GM23338 (cell line): ENCODE measurements around the gene CCDC184. TPM values are rescaled to one million over a fixed set of nuclear protein-coding genes. Genes with fewer than 3 reads are reported as not detected.

Experiments used
- ATAC-seq: fragments of 200-7000 bp; cut with Tn5 transposase; 3 replicates; pipeline ENCODE4 v1.9.1; 2020
- DNase-seq: peaks from one replicate; pipeline ENCODE4 v3.0.0-alpha.2; 2015; ENCODE audit warnings: low spot score
- H2AFZ ChIP-seq: fragments of 200-600 bp; sonication (generic); 2 replicates; pipeline ENCODE4 v1.8.0; 2016; ENCODE audit warnings: antibody characterized with exemption, mild to moderate bottlenecking, moderate library complexity
- H3F3A ChIP-seq: fragments of 200-600 bp; sonication (generic); replicated peaks from 2 replicates; pipeline ENCODE4 v1.8.0; 2017; ENCODE audit warnings: antibody characterized with exemption, mixed run types, low read depth
- H3K27ac ChIP-seq: fragments of 200-600 bp; sonication (generic); 2 replicates; pipeline ENCODE4 v1.6.1; 2016; ENCODE audit warnings: low read depth
- H3K27me3 ChIP-seq: fragments of 200-600 bp; sonication (generic); 2 replicates; pipeline ENCODE4 v1.8.0; 2016; ENCODE audit warnings: mild to moderate bottlenecking, mixed run types, moderate library complexity; ENCODE audit not compliant: insufficient read depth
- H3K36me3 ChIP-seq: fragments of 200-600 bp; sonication (generic); 2 replicates; pipeline ENCODE4 v1.8.0; 2016; ENCODE audit warnings: mild to moderate bottlenecking; ENCODE audit not compliant: insufficient read depth
- H3K4me1 ChIP-seq: fragments of 200-600 bp; sonication (generic); 2 replicates; pipeline ENCODE4 v1.8.0; 2016; ENCODE audit warnings: mild to moderate bottlenecking, moderate library complexity; ENCODE audit not compliant: insufficient read depth
- H3K4me2 ChIP-seq: fragments of 200-600 bp; sonication (generic); 2 replicates; pipeline ENCODE4 v1.7.1; 2017; ENCODE audit warnings: mixed run types
- H3K4me3 ChIP-seq: fragments of 200-600 bp; sonication (generic); 2 replicates; pipeline ENCODE4 v1.6.1; 2016; ENCODE audit warnings: mixed run types
- H3K79me2 ChIP-seq: fragments of 200-600 bp; sonication (generic); replicated peaks from 2 replicates; pipeline ENCODE4 v1.8.0; 2017; ENCODE audit warnings: mild to moderate bottlenecking; ENCODE audit not compliant: insufficient read depth
- H3K9me2 ChIP-seq: fragments of 200-600 bp; sonication (generic); 2 replicates; pipeline ENCODE4 v1.8.0; 2017; ENCODE audit not compliant: insufficient read depth
- H4K20me1 ChIP-seq: fragments of 200-600 bp; sonication (generic); replicated peaks from 2 replicates; pipeline ENCODE4 v1.8.0; 2017; ENCODE audit warnings: mild to moderate bottlenecking; ENCODE audit not compliant: insufficient read depth
- H3K27ac Mint-ChIP-seq: 2 replicates; pipeline ENCODE4 v1.8.0; 2020; ENCODE audit warnings: inconsistent platforms, mild to moderate bottlenecking, moderate library complexity, mixed read lengths
- H3K27me3 Mint-ChIP-seq: 3 replicates; pipeline ENCODE4 v1.8.0; 2022; ENCODE audit warnings: low read depth, mild to moderate bottlenecking, moderate library complexity, mixed read lengths, inconsistent platforms; ENCODE audit not compliant: insufficient read depth, poor library complexity
- H3K36me3 Mint-ChIP-seq: 3 replicates; pipeline ENCODE4 v1.8.0; 2021; ENCODE audit warnings: low read depth, mild to moderate bottlenecking, inconsistent platforms, moderate library complexity, mixed read lengths
- H3K4me1 Mint-ChIP-seq: 3 replicates; pipeline ENCODE4 v1.8.0; 2020; ENCODE audit warnings: mild to moderate bottlenecking, inconsistent platforms, mixed read lengths
- H3K4me3 Mint-ChIP-seq: 3 replicates; pipeline ENCODE4 v1.8.0; 2021; ENCODE audit warnings: moderate library complexity, mild to moderate bottlenecking, inconsistent platforms, mixed read lengths
- H3K9me3 Mint-ChIP-seq: 3 replicates; pipeline ENCODE4 v1.8.0; 2020; ENCODE audit warnings: moderate library complexity, mild to moderate bottlenecking, inconsistent platforms, mixed read lengths
- CREB1 ChIP-seq: fragments of 250-450 bp; sonication (Bioruptor Pico); IDR thresholded peaks from 2 replicates; pipeline ENCODE4 v1.5.0; 2020; ENCODE audit warnings: low read depth, mild to moderate bottlenecking, moderate library complexity
- CTCF ChIP-seq, 2 experiments: fragments of 200-600 bp in 1 of 2; sonication (generic) in 1 of 2; conservative IDR thresholded peaks; 2 replicates each; pipeline versions ENCODE4 v1.5.1 to v1.6.1; 2016 to 2017; ENCODE audit warnings: antibody characterized with exemption in 2 of 2, low read depth in 2 of 2, mild to moderate bottlenecking in 2 of 2, moderate library complexity in 1 of 2
- EZH2 ChIP-seq: fragments of 200-600 bp; sonication (generic); IDR thresholded peaks from one replicate; pipeline ENCODE4 v1.8.0; 2017; ENCODE audit warnings: antibody characterized with exemption, mild to moderate bottlenecking, low read depth; ENCODE audit not compliant: unreplicated experiment
- EZH2phosphoT487 ChIP-seq: fragments of 200-600 bp; sonication (generic); IDR thresholded peaks from one replicate; pipeline ENCODE4 v1.8.1; 2018; ENCODE audit warnings: antibody characterized with exemption; ENCODE audit not compliant: unreplicated experiment
- JUNB ChIP-seq: IDR thresholded peaks from one replicate; pipeline ENCODE4 v1.6.1; 2016; ENCODE audit warnings: antibody characterized with exemption; ENCODE audit not compliant: unreplicated experiment
- NANOG ChIP-seq: IDR thresholded peaks from 2 replicates; pipeline ENCODE4 v1.6.1; 2016; ENCODE audit warnings: antibody characterized with exemption, borderline replicate concordance
- POLR2AphosphoS5 ChIP-seq: IDR thresholded peaks from 2 replicates; pipeline ENCODE4 v1.6.1; 2016; ENCODE audit warnings: antibody characterized with exemption, low read depth
- STAT1 ChIP-seq: IDR thresholded peaks from one replicate; pipeline ENCODE4 v1.6.1; 2016; ENCODE audit warnings: antibody characterized with exemption; ENCODE audit not compliant: unreplicated experiment
- ZNF114 ChIP-seq: fragments of 250-450 bp; sonication (Bioruptor Pico); IDR thresholded peaks from 2 replicates; pipeline ENCODE4 v1.5.0; 2020; ENCODE audit warnings: mild to moderate bottlenecking, moderate library complexity
- ZNF331 ChIP-seq: fragments of 250-450 bp; sonication (Bioruptor Pico); IDR thresholded peaks from 2 replicates; pipeline ENCODE4 v1.5.0; 2020; ENCODE audit warnings: low read depth, mild to moderate bottlenecking, moderate library complexity
- polyA plus RNA-seq: library from polyadenylated mRNA; unstranded; fragments of >200 nt; fragmentation: Nextera tagmentation; extraction: Ambion mirVana; gene quantifications from 2 replicates; pipeline ENCODE4 v1.2.1, GENCODE V29; 2016
- total RNA-seq: library from RNA; depleted of rRNA; stranded (reverse); fragments of >200 nt; shearing (Covaris generic); gene quantifications from 2 replicates; pipeline ENCODE4 v1.2.3, GENCODE V29; 2014
- TF ChIP-seq, protein P1 (sequence below): IDR thresholded peaks from one replicate; pipeline ENCODE4 v1.6.1; 2018; ENCODE audit warnings: antibody characterized with exemption; ENCODE audit not compliant: unreplicated experiment
- TF ChIP-seq, protein P2 (sequence below): IDR thresholded peaks from 2 replicates; pipeline ENCODE4 v1.6.1; 2016; ENCODE audit warnings: antibody characterized with exemption
- TF ChIP-seq, protein P3 (sequence below): fragments of 250-450 bp; sonication (Bioruptor Pico); IDR thresholded peaks from 2 replicates; pipeline ENCODE4 v1.5.0; 2020; ENCODE audit warnings: mild to moderate bottlenecking, moderate library complexity

Gene CCDC184
- total and polyA plus RNA-seq, 2 experiments from 2014 or later, result 1.8 to 2.8 TPM

DNA sequence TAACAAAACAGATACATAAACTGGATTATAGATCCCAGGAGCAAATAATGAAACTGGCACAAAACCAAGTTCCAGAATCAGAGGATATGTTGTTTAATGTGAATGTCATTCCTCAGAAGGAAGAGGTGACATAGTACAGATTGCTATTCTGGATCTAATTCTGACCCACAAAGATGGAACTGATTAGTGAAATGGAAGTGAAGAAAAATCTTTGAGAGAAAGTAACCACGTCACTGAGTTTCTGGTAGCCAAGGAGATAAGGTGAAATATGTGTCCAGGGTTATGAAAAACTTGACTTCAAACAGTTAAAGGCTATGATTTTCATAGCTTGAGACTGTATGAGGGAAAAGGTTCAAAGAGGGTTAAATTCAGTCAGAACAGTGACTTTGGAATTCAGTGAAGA lies 11.4 kb downstream of the CCDC184 start:
- no peak for DNase-seq
- no peaks in the 10 kb centered on the region for H4K20me1 ChIP-seq

More for the DNA sequence above, 11.4 kb downstream of the CCDC184 start:
- no peak overlapping the region for H3K4me3 ChIP-seq
- H3F3A ChIP-seq, result no peaks in the 10 kb centered on the region
- peaks cover 15% of the 10 kb centered on the region; the same call in 2 of the 3 replicates for H3K4me1 Mint-ChIP-seq
- no peaks in the 10 kb centered on the region for H3K36me3 ChIP-seq
- peaks cover 38% of the 10 kb centered on the region for H3K27me3 ChIP-seq
- no peak overlapping the region for H3K4me2 ChIP-seq
- no peaks in the 10 kb centered on the region for H3K9me2 ChIP-seq
- no peak for ATAC-seq
- peaks cover 8% of the 10 kb centered on the region for H3K4me1 ChIP-seq
- no peaks in the 10 kb centered on the region for H3K79me2 ChIP-seq
- no peaks in the 10 kb centered on the region for H3K36me3 Mint-ChIP-seq
- TF ChIP-seq STAT1 (no peak), JUNB (no peak), POLR2AphosphoS5 (no peak), NANOG (no peak), ZNF331 (CRISPR knock-in tag) (no peak), ZNF114 (CRISPR knock-in tag) (no peak), CREB1 (CRISPR knock-in tag) (no peak), EZH2phosphoT487 (no peak), EZH2 (no peak), CTCF (conservative IDR thresholded peaks at IDR 0.05; ENCODE audit: low read depth in 2 of 2) (no peak)
- TF ChIP-seq, protein P1, sequence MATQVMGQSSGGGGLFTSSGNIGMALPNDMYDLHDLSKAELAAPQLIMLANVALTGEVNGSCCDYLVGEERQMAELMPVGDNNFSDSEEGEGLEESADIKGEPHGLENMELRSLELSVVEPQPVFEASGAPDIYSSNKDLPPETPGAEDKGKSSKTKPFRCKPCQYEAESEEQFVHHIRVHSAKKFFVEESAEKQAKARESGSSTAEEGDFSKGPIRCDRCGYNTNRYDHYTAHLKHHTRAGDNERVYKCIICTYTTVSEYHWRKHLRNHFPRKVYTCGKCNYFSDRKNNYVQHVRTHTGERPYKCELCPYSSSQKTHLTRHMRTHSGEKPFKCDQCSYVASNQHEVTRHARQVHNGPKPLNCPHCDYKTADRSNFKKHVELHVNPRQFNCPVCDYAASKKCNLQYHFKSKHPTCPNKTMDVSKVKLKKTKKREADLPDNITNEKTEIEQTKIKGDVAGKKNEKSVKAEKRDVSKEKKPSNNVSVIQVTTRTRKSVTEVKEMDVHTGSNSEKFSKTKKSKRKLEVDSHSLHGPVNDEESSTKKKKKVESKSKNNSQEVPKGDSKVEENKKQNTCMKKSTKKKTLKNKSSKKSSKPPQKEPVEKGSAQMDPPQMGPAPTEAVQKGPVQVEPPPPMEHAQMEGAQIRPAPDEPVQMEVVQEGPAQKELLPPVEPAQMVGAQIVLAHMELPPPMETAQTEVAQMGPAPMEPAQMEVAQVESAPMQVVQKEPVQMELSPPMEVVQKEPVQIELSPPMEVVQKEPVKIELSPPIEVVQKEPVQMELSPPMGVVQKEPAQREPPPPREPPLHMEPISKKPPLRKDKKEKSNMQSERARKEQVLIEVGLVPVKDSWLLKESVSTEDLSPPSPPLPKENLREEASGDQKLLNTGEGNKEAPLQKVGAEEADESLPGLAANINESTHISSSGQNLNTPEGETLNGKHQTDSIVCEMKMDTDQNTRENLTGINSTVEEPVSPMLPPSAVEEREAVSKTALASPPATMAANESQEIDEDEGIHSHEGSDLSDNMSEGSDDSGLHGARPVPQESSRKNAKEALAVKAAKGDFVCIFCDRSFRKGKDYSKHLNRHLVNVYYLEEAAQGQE, result no peak
- TF ChIP-seq, protein P2, sequence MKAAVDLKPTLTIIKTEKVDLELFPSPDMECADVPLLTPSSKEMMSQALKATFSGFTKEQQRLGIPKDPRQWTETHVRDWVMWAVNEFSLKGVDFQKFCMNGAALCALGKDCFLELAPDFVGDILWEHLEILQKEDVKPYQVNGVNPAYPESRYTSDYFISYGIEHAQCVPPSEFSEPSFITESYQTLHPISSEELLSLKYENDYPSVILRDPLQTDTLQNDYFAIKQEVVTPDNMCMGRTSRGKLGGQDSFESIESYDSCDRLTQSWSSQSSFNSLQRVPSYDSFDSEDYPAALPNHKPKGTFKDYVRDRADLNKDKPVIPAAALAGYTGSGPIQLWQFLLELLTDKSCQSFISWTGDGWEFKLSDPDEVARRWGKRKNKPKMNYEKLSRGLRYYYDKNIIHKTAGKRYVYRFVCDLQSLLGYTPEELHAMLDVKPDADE, result no peak
- TF ChIP-seq, protein P3, sequence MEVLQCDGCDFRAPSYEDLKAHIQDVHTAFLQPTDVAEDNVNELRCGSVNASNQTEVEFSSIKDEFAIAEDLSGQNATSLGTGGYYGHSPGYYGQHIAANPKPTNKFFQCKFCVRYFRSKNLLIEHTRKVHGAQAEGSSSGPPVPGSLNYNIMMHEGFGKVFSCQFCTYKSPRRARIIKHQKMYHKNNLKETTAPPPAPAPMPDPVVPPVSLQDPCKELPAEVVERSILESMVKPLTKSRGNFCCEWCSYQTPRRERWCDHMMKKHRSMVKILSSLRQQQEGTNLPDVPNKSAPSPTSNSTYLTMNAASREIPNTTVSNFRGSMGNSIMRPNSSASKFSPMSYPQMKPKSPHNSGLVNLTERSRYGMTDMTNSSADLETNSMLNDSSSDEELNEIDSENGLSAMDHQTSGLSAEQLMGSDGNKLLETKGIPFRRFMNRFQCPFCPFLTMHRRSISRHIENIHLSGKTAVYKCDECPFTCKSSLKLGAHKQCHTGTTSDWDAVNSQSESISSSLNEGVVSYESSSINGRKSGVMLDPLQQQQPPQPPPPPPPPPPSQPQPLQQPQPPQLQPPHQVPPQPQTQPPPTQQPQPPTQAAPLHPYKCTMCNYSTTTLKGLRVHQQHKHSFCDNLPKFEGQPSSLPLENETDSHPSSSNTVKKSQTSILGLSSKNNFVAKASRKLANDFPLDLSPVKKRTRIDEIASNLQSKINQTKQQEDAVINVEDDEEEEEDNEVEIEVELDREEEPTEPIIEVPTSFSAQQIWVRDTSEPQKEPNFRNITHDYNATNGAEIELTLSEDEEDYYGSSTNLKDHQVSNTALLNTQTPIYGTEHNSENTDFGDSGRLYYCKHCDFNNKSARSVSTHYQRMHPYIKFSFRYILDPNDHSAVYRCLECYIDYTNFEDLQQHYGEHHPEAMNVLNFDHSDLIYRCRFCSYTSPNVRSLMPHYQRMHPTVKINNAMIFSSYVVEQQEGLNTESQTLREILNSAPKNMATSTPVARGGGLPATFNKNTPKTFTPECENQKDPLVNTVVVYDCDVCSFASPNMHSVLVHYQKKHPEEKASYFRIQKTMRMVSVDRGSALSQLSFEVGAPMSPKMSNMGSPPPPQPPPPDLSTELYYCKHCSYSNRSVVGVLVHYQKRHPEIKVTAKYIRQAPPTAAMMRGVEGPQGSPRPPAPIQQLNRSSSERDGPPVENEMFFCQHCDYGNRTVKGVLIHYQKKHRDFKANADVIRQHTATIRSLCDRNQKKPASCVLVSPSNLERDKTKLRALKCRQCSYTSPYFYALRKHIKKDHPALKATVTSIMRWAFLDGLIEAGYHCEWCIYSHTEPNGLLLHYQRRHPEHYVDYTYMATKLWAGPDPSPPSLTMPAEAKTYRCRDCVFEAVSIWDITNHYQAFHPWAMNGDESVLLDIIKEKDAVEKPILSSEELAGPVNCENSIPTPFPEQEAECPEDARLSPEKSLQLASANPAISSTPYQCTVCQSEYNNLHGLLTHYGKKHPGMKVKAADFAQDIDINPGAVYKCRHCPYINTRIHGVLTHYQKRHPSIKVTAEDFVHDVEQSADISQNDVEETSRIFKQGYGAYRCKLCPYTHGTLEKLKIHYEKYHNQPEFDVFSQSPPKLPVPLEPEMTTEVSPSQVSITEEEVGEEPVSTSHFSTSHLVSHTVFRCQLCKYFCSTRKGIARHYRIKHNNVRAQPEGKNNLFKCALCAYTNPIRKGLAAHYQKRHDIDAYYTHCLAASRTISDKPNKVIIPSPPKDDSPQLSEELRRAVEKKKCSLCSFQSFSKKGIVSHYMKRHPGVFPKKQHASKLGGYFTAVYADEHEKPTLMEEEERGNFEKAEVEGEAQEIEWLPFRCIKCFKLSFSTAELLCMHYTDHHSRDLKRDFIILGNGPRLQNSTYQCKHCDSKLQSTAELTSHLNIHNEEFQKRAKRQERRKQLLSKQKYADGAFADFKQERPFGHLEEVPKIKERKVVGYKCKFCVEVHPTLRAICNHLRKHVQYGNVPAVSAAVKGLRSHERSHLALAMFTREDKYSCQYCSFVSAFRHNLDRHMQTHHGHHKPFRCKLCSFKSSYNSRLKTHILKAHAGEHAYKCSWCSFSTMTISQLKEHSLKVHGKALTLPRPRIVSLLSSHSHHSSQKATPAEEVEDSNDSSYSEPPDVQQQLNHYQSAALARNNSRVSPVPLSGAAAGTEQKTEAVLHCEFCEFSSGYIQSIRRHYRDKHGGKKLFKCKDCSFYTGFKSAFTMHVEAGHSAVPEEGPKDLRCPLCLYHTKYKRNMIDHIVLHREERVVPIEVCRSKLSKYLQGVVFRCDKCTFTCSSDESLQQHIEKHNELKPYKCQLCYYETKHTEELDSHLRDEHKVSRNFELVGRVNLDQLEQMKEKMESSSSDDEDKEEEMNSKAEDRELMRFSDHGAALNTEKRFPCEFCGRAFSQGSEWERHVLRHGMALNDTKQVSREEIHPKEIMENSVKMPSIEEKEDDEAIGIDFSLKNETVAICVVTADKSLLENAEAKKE (CRISPR knock-in tag), result no peak
- H3K9me3 Mint-ChIP-seq, result no peaks in the 10 kb centered on the region; the same call in 2 of the 3 replicates
- H3K27ac Mint-ChIP-seq, result no peak overlapping the region
- H3K27me3 Mint-ChIP-seq, result peaks cover 17% of the 10 kb centered on the region
- no peak overlapping the region for H3K27ac ChIP-seq
- no peak overlapping the region for H3K4me3 Mint-ChIP-seq
- no peak overlapping the region for H2AFZ ChIP-seq
